Stimulated activated CD8-positive, alpha-beta memory T cell treated with anti-CD3 and anti-CD28 coated beads, Interleukin-12 subunit alpha, Interleukin-12 subunit beta, amount 100 ng/mL, for 4 hours (primary cell): ENCODE results near the gene SEC14L6.

Experiments used
- DNase-seq: peaks from one replicate; pipeline ENCODE4 v3.0.0-alpha.2; 2020; ENCODE audit warnings: low read depth

The SEC14L6 gene

DNA sequence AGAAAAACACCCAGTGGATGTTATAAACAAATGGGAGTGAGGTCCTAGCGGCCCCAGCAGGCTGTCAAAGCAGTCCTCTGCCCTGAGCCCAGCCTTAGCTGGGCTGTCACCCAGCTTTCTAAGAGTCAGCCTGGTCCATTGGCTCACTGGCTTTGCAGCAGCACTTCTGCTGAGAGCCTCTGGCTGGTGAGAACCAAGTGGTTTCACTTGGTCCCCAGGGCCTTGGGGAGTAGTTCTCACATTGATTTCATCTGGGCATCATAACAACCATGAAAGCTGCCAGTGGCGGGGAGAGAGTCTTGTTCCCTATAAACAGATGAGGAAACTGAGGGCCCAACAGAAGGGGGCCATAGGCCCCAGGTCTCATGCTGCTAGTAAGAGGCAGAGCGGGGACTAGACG is 11.4 kb downstream of the SEC14L6 start:
- DNase-seq: no peak

GRCh38 chr22:30531651-30532608 is 14.6 kb downstream of the SEC14L6 start:
- DNase-seq: no peak

DNA sequence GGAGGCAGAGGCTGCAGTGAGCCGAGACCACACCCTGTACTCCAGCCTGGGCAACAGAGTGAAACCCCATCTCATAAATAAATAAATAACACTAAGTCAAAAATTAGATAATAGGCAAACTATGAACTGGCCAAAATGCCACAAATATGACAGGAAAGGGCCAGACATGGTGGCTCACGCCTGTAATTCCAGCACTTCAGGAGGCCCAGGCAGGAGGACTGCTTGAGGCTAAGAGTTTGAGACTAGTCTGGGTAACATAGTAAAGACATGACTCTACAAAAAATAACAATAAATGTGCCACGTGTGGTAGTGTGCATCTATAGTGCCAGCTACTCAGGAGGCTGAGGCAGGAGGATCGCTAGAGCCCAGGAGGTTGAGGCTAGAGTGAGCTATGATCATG is 19.9 kb downstream of the SEC14L6 start:
- no peak for DNase-seq

- no peak for DNase-seq
These were observed 22.7 kb downstream of the SEC14L6 start for GRCh38 chr22:30523646-30524489.

DNA sequence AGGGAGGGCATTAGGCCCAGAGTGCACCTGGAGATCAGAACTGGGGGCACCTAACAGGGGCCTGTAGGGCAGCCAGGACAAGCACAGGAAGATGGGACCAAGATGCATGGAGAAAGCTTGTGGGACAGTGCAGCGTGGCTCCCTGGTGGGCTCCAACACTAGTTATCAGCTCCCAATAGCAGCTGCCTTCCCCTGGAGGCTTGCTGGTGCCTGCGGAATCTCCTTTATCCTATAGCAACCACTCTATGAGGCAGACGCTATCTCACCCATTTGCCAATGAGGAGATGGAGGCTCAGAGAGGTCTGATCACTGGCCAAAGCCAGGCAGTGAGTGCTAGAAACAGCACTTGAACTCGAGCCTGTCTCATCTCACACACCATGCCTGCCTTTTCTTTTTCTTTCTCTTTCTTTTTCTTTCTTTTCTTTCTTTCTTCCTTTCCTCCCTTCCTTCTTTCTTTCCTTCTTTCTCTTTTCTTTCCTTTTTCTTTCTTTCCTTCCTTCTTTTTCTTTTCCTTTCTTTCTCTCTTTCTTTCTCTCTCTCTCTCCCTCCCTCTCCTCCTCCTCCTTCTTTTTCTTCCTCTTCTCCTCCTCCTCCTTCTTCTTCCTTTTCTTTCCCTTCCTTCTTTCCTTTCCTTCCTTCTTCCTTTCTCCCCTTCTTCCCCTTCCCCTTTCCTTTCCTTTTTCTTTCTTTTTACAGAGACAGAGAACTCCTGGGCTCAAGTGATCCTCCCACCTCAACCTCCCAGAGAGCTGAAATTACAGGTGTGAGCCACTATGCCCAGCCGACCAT is 25.0 kb downstream of the SEC14L6 start:
- DNase-seq: no peak

DNA sequence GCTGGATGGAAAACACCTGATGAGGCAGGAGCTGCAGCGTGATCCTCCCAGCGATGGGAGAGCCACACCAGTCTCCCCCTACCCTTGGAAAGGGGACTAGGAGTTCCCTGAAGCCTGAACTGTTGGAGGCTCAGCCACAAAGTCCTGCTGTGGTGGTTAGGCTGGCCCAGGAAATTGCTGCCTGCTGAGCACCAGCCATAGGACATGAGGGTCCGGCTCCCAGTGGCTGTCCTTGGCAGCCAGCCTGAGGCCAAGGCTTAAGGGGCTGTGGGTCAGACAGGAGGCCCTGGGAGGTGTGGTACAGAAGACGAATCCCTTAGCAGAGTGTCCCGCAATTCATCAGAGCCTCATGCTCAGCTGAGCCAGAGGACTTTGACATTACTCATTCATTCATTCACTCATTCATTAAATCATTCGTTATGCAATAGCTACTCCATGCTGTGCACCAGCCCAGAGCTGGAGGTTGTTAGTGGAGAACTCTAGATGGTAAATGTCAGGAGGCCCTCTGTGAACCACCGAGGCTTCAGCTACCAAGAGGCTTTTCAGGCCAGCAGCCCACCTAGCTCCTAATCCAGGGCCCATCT is 26.6 kb downstream of the SEC14L6 start:
- no peak for DNase-seq

GRCh38 chr22:30516731-30517130 is 29.8 kb downstream of the SEC14L6 start:
- DNase-seq: no peak

DNA sequence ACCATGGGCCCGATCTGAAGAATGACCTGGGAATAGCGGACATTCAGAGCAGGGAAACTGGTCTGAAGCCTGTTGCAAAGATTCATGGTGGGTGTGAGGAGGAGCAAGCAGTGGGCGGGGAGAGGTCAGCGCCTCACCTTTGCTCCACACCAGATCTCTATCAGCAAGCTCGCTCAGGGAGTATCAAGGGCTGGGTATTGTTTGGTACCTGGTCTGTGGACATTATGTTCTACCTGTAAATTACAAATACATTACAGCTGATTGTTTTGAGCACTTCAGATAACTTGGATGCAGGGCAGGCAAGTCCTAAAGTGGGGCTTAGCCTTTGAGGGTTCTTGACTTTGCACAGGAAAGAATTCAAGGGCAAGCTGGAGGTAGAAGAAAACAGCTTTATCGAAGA is 30.3 kb downstream of the SEC14L6 start:
- no peak for DNase-seq

DNA sequence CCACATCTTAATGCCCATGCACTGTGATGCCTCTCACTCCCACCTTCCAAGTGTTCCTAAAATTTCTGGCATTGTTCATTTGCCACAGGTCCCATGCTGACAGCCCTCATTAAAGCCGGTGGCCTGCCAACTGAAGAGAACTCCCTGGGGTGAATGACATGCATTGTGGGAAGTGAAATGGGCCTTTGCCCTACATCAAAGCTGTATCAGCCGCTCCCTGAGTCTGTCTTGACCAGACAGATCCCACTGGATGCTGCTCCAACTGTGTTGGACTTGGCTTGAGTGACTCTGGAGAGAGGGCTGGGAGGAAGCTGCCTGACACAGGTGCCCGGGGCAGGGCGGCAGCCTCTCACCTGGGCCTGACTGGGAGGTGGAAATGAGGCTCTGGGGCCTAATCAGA is 32.3 kb downstream of the SEC14L6 start:
- no peak for DNase-seq

GRCh38 chr22:30513462-30513861 is 33.1 kb downstream of the SEC14L6 start:
- no peak for DNase-seq

- DNase-seq: no peak
These were observed 34.6 kb downstream of the SEC14L6 start for GRCh38 chr22:30511911-30512310.

DNA sequence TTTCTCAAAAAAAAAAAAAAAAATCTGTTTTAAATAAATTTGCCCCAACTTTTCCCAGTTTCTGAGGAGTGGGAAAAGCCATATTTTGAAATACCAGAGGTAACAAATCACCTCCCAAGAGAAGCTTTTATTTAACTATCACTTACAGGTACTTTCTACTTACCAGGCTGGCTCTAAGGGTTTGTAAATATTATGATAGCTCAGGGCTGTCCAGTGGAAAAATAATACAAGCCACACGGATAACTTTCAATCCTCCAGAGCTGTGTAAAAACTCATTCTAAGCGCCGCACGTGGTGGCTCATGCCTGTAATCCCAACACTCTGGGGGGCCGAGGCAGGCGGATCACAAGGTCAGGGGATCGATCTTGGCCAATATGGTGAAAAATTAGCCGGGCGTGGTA is 35.4 kb downstream of the SEC14L6 start:
- DNase-seq: no peak

DNA sequence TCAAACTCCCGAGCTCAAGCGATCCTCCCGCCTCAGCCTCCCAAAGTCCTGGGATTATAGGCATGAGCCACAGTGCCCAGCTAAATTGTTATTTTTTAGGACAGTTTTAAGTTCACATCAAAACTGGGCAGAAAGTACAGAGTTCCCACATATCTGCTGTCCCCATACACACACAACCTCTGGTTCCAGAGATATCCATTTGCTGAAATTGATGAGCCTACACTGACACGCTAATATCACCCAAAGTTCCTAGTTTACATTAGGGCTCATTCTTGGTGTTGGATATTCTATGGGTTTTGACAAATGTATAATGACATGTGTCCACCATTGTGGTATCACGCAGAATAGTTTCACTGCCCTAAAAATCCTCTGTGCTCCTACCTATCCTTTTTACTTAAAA is 38.3 kb downstream of the SEC14L6 start:
- DNase-seq: no peak

DNA sequence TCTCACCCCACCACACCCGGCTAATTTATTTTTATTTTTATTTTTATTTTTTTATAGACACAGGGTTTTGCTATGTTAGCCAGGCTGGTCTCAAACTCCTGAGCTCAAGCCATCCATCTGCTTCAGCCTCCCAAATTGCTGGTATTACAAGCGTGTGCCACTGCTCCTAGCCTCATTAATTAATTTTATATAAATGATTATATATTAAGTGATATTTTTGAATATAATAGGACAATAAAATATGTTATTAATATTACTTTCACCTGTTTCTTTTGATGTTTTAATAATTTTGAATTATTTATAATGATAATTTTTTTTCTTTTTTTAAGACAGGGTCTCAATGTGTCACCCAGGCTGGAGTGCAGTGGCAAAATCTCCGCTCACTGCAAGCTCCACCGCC is 38.9 kb downstream of the SEC14L6 start:
- DNase-seq: no peak

- no peak for DNase-seq
These were observed 40.0 kb downstream of the SEC14L6 start for GRCh38 chr22:30506507-30506968.

GRCh38 chr22:30503551-30503950 is 43.0 kb downstream of the SEC14L6 start:
- DNase-seq: no peak

GRCh38 chr22:30502911-30503310 is 43.6 kb downstream of the SEC14L6 start:
- no peak for DNase-seq

GRCh38 chr22:30502153-30502552 is 44.4 kb downstream of the SEC14L6 start:
- no peak for DNase-seq

DNA sequence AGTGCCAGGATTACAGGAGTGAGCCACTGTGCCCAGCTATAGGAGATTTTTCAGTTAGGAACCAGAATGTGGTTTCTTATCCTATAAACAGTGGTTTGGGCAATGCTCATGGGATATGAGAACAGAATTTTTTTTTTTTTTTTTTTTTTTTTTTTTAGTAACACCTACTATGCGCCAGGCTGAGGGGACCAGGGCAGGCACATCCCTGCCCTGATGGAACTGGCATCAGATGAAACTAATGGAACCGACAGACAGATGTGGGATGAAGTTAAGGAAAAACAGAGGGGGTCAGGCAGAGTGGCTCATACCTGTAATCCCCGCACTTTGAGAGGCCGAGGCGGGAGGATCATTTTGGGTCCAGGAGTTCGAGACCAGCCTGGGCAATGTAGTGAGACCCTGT is 45.9 kb downstream of the SEC14L6 start:
- DNase-seq: no peak

DNA sequence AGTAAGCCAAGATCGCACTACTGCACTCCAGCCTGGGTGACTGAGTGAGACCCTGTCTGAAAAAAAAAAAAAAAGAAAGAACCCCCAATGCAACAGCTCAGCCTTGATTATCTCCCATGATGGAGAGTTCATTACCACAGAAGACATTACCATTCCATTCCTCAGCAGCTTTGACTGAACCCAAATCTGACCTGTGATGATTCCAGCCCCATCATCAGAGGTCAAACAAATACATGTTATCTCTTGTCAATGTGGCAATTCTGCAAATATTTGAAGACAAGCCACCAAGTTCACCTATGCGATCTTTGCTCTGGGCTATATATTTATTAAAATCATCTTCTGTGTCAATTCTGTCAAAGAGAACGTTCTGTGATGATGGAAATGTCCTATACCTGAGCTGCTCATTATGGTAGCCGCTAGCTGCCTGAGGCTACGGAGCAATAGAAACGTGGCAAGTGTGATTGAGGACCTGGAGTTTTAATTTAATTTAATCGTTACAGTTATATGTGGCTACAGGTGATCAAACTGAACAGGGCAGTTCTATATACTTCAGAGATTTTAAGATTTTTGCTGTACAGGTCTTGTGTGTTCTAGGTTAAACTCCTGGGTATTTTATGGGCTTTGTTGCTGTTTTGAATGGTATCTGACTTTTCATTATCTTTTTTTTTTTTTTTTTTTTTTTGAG is 48.9 kb downstream of the SEC14L6 start:
- no peak for DNase-seq
